GM18511 (cell line): ENCODE results near the gene VPS9D1.

Experiments
- ATAC-seq: cut with Tn5 transposase; IDR thresholded peaks from one replicate; pipeline ENCODE4 v1.9.1; 2021; ENCODE audit warnings: mild to moderate bottlenecking, moderate library complexity; ENCODE audit not compliant: unreplicated experiment

The VPS9D1 gene

GRCh38 chr16:89720813-89721545 is at the start of gene VPS9D1, which contains the start of gene ZNF276:
Gene VPS9D1, minus strand, starts transcription at chr16:89720898. Its CDS starts 37 bp downstream, at chr16:89720861.
Gene ZNF276, plus strand, starts transcription at chr16:89721537. Its CDS starts 104 bp downstream, at chr16:89721641.
- peak; percentile 60 for ATAC-seq

DNA sequence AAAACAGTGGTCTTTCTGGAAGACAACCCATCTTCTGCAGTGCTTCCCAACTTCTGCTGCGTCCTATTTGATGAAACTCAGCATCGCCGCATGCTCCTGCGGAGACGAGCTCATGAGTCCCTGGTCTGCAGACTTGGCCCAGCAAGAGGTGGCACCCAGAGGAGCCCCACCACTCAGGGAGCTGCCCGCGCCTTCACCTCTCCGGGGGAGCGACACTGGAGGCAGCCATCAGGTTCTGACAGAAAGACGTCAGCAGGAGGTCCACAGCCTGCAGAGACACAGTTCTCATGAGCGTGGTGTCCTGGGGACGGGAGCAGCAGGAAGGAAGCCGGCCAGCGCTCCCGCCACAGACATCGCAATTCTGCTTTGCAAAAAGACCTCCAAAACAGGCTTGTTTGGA is 49.7 kb upstream of the VPS9D1 start:
- no peak for ATAC-seq

DNA sequence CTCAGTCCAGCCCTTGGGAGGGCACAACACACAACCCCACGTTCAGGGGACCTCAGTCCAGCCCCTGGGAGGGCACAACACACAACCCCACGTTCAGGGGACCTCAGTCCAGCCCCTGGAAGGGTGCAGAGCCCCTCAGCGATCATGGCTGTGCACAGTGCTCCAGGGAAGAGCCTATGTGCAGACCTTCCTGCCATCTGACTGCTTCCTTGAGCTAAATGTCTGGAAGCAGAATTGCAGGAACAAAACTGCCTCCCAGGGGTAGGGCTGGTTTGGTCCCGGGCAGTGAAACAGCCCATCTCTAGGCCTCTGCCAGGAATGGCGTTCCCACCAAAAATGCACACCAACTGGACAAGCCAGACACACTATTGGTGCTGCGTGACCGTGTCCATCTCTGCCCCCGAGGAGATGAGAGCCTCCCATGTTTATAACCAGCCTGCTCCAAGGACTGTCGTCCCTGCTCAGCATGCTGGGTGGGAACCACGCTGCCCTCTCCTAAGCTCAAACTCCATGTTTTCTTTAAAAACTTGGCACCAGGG is 44.7 kb upstream of the VPS9D1 start:
- ATAC-seq = no peak

DNA sequence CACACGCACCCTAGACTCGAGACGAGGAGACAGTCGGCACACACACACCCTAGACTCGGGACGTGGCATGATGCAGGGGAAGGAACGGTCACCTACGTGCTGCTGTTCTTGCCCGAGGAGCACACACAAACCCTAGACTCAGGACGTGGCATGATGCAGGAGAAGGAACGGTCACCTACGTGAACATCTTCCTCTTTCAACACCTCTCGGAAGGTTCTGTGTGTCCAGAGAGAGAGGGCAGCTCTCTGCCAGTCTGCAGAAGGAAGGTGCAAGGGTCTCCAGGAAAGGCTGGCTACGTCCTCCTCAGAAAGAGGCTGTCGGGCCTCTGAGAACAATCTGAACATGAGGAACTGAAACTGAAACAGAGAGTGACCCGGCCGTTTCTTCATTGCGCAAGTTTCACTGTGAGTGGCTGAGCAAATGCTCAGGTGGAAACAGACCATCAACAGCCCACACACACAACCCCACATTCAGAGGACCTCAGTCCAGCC is 44.1 kb upstream of the VPS9D1 start:
- ATAC-seq = peak; percentile 95

DNA sequence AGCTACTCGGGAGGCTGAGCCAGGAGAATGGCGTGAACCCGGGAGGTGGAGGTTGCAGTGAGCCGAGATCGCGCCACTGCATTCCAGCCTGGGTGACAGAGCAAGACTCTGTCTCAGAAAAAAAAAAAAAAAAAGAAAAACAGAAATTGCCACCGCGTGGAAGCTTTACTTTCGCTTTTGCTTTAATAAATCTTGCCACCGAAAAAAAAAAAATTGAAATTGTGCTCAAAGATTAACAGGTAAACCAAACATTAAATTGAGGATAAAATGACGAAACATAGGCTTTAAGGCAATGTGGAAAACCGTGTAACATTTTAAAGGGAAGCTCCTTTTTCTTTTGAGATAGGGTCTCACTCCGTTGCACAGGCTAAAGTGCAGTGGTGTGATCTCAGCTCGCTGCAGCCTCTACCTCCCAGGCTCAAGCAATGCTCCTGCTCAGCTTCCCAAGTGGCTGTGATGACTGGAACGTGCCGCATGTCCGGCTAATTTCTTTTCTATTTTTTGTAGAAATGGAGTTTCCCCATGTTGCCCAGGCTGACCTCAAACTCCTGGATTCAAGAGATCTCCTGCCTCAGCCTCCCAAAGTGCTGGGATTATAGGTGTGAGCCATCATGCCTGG is 40.7 kb upstream of the VPS9D1 start:
- ATAC-seq = no peak

- ATAC-seq = no peak
These were observed 39.1 kb upstream of the VPS9D1 start for GRCh38 chr16:89759746-89760340.

DNA sequence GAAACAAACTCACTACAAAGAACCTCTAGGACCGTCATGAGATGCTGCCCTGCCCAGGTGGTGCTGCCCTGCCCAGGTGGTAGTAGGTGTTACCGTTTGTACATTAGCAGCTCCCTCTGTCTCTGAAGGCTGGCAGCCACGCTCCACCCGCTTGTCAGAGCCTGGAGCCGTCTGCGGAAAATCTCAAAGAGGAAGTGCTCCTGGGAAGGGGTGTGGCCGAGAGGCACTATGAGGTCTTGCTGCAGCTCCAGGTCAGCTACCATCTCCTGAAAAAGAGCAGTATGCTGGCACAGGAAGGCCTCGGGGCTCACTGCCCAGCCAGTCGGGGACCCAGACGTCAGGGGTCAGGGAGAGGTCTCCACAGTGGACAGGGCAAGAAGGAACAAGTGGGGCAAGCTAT is 28.9 kb upstream of the VPS9D1 start:
- no peak for ATAC-seq

GRCh38 chr16:89748921-89749320 is 28.2 kb upstream of the VPS9D1 start:
- no peak for ATAC-seq

- ATAC-seq = no peak
These were observed 27.4 kb upstream of the VPS9D1 start for GRCh38 chr16:89748076-89748475.

DNA sequence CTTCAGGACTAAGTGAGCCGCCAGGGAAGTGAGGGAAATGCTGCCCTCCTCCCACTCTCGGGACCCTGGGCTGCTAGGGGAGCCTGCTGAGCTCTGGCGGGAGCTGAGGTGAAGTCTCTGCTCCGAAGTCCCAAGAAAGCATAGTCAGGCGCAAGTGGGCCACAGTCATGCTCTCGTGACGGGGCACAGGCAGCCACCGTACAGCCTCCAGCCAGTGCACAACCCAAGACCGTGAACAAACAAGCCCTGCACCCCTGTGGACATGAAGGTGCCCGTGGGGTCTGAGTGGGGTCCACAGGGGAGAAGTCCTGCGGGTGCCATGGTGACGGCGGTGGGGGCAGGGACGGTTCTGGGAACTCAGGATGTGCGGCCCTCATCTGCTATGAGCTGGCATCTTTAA is 25.3 kb upstream of the VPS9D1 start:
- no peak for ATAC-seq

DNA sequence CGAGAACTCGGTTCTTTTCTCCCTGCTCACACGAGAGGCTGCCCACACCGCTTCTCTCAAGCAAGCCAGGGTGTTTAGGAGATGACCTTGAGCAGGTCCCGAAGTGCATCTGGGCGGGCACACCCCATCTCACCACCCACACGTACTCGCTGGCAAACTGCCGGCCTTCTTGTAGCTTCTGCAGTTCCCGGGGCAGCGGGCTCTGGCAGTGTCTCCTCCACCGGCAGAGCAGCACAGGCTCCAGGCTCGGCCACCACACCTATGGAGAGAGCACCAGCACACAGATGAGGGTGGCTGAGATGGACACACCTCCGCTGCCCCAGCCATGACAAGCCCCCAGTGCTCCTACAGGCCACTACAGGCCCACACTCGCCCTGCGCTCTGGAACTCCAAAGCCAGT is 24.1 kb upstream of the VPS9D1 start:
- ATAC-seq = no peak

DNA sequence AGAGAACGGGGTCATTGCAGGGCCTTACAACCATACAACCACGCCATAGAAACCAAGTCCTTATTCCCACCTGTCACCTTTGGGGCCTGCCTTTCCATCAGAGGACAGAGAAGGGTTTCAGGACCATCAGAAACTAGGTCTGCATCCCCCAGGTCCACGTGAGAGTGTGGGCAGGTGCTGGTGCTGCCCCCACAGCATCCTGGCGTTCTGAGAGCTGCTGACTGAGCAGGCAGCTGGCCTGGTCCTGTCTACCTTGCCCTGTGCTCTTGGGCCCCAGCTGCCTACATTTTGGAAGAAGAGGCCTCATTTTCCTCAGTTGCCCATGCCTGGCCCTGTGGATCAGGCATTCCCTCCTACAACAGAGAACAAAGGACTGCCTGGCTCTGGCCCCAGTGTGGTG is 22.2 kb upstream of the VPS9D1 start:
- no peak for ATAC-seq

DNA sequence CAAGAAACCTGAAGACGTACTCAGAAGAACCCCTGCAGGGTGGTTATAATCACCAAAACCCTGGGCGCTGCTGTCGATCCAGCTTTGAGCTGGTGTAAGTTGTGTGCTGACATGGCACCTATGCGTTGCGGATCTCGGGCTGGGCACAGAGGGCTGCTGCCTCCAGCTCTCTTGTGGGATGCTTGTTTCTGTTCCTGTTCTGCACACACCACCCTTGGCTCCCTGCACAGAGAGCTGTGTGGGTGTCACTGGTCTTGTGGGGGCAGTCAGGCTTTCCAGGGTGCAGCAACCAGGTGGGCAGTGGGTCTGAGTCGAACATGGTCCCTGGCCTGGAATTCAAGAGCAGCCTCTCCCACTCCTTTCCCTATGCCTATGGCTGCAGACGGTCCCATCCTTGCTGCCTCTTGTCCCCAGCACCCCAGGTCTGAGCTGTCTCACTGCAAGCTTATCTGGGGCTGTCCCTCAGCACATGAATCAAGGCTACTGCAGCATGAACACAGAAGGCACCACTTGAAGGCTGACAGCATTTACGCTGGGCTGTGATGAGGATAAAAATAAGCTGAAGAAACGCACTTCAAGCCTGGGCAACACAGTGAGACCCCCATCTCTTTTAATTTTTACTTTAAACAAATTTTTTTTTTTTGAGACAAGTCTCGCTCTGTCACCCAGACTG is 20.8 kb upstream of the VPS9D1 start:
- no peak for ATAC-seq

DNA sequence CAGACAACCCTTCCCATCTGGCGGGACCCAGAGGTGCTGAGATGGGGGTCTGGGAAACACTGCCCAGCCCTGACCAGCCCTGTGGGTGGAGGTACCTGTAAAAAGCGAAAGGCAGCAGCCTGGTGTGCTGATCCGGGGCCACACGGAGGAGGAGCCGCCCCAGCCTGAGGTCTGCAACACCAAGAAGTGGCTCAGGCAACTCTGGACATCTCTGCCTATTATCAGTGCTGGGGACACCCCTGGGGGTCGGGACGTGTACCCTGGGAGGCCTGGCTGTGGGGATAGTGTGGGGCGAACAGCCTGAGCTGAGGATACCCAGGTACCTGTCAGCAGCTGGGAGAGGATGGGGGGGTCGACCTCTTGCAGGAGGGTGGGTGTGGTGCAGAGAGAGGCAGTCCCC is 18.7 kb upstream of the VPS9D1 start:
- no peak for ATAC-seq

- ATAC-seq = no peak
These were observed 18.0 kb upstream of the VPS9D1 start for GRCh38 chr16:89738538-89739317.

DNA sequence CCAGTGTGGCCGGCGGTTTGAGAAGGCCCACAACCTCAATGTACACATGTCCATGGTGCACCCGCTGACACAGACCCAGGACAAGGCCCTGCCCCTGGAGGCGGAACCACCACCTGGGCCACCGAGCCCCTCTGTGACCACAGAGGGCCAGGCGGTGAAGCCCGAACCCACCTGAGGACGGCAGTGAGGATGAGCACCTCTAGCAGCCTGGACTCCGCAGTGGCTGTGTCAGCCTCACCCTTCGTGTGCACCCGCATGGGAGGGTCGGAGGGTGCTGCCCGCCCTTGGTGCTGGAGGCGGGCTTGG is 17.3 kb upstream of the VPS9D1 start:
- ATAC-seq = no peak

DNA sequence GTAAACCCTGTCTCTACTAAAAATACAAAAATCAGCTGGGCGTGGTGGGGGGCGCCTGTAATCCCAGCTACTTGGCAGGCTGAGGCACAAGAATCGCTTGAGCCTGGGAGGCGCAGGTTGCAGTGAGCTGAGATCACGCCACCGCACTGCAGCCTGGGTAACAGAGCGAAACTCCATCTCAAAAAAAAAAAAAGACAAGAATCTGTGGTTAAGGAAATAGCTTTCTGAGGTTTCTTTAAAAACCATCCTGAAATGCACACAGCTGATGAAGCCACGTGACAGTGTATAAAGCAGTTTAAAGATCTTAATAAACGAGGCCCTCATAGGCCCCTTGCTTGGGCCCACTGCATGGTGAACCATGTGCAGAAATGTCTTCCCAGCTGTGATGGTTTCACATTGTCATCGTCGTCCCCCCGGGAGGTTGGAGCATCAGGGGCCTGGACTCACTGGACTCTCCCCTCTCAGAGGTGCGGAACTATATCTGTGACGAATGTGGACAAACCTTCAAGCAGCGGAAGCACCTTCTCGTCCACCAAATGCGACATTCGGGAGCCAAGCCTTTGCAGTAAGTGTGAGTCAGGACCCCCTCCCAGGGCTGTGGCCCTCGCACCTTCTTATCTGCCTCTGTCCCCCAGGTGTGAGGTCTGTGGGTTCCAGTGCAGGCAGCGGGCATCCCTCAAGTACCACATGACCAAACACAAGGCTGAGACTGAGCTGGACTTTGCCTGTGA is 16.8 kb upstream of the VPS9D1 start:
- no peak for ATAC-seq

- ATAC-seq = no peak
These were observed 15.9 kb upstream of the VPS9D1 start for GRCh38 chr16:89736554-89736953.

GRCh38 chr16:89733792-89734191 is 13.1 kb upstream of the VPS9D1 start:
- no peak for ATAC-seq

DNA sequence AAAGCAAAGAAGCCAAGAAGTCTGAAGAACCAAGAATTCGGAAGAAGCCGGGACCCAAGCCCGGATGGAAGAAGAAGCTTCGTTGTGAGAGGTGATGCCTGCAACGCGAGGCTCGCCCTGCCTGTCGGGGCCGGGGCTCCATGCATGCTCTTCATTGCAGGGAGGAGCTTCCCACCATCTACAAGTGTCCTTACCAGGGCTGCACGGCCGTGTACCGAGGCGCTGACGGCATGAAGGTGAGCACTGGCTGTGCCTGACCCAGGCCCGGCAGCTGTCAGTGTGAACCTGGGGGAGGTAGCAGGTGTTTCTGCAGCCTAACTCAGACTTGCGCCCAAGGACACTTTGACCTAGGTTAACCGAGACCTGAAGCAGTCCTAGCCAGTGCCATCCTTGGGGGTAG is 12.6 kb upstream of the VPS9D1 start:
- no peak for ATAC-seq
